Measurements from ENCODE around the gene CD200R1L. TPM values are rescaled to one million over a fixed set of nuclear protein-coding genes. Genes with fewer than 3 reads are reported as not detected.

CD200R1L gene
- total and polyA plus RNA-seq, 2 of the 4 experiments (the other 2 are of a cell fraction): not detected

GRCh38 chr3:112881891-112882290 lies 35.2 kb upstream of the CD200R1L start:
- in situ Hi-C loops (cut with MboI; ENCODE audit: low sequenced_read_pairs) (no loop called here), intact Hi-C loops (cut with micrococcal nuclease) (no loop called here), dilution Hi-C loops (cut with HindIII; ENCODE audit: low sequenced_read_pairs, unreplicated experiment) (no loop called here)
- no peak for DNase-seq
- Histone ChIP-seq H3K14ac (replicated peaks; ENCODE audit: low read depth, low read length) (no peak overlapping the region), H2AFZ (replicated peaks; ENCODE audit: low read length, poor library complexity) (no peak overlapping the region), H4K20me1 (ENCODE audit: insufficient read depth, low read length) (no peaks in the 10 kb centered on the region), H3K4me2 (ENCODE audit: low read depth, low read length) (no peak overlapping the region), H2BK20ac (ENCODE audit: low read depth, low read length) (no peak overlapping the region), H3K79me1 (ENCODE audit: low read depth in 1 of 2, low read length in 2 of 2) (no peaks in the 10 kb centered on the region), H3K36me3 (ENCODE audit: control insufficient read depth, insufficient read depth, low read length) (no peaks in the 10 kb centered on the region), H3K4me3 (ENCODE audit: insufficient read depth, low read depth, low read length) (no peak overlapping the region), H3K4ac (ENCODE audit: low read depth, low read length) (no peak overlapping the region), H4K5ac (ENCODE audit: low read depth, low read length) (no peak overlapping the region), H2AK9ac (replicated peaks; ENCODE audit: low read depth, low read length, poor library complexity) (no peak overlapping the region), H3K4me1 (ENCODE audit: control insufficient read depth, insufficient read depth, low read length) (no peaks in the 10 kb centered on the region), H3K27me3 (ENCODE audit: control insufficient read depth, insufficient read depth, low read length) (no peaks in the 10 kb centered on the region; the same call in 1 of the 2 replicates), H2BK120ac (ENCODE audit: low read depth, low read length) (no peak overlapping the region), H3K18ac (ENCODE audit: low read depth, low read length) (no peak overlapping the region), H2BK5ac (ENCODE audit: low read depth, low read length, poor library complexity, severe bottlenecking) (no peak overlapping the region), H3K9me3 (ENCODE audit: control insufficient read depth, insufficient read depth, low read length) (no peaks in the 10 kb centered on the region), H3K23ac (ENCODE audit: low read depth, low read length) (no peak overlapping the region), H2AK5ac (ENCODE audit: low read depth, low read length) (no peak overlapping the region), H3K9ac (ENCODE audit: low read depth, low read length) (no peak overlapping the region), H2BK15ac (ENCODE audit: low read depth, low read length) (no peak overlapping the region), H3K56ac (ENCODE audit: extremely low read depth, insufficient read depth, low read length) (no peak overlapping the region), H4K91ac (ENCODE audit: insufficient read depth, low read depth, low read length) (no peak overlapping the region), H4K8ac (ENCODE audit: low read depth in 2 of 2, low read length in 2 of 2) (no peak overlapping the region), H3K27ac (ENCODE audit: insufficient read depth, low read length) (no peak overlapping the region), H3K9me1 (ENCODE audit: insufficient read depth, low read length) (no peaks in the 10 kb centered on the region)
- BruUV-seq (replicated peaks): no TSS peak
- TF ChIP-seq SMC3 (IDR thresholded peaks at IDR 0.05; ENCODE audit: low read depth, low read length) (no peak), MXI1 (IDR thresholded peaks at IDR 0.05; ENCODE audit: borderline replicate concordance, low read depth, low read length) (no peak), MAFK (IDR thresholded peaks at IDR 0.05; ENCODE audit: low read depth, low read length) (no peak), MAZ (IDR thresholded peaks at IDR 0.05; ENCODE audit: borderline replicate concordance, low read depth, low read length) (no peak), ELK1 (IDR thresholded peaks at IDR 0.05; ENCODE audit: borderline replicate concordance, low read depth, low read length) (no peak), NFE2L2 (IDR thresholded peaks at IDR 0.05; ENCODE audit: low read depth, low read length) (no peak), BHLHE40 (IDR thresholded peaks at IDR 0.05; ENCODE audit: low read depth, low read length) (no peak), RCOR1 (IDR thresholded peaks at IDR 0.05; ENCODE audit: insufficient replicate concordance, low read length) (no peak), POLR2A (IDR thresholded peaks at IDR 0.05; ENCODE audit: low read depth, low read length) (no peak), RFX5 (IDR thresholded peaks at IDR 0.05; ENCODE audit: low read depth, low read length) (no peak), FOS (IDR thresholded peaks at IDR 0.05; ENCODE audit: low read depth, low read length) (no peak), CHD1 (IDR thresholded peaks at IDR 0.05; ENCODE audit: low read depth, low read length) (no peak), CEBPB (IDR thresholded peaks at IDR 0.05; ENCODE audit: low read depth, low read length) (no peak), RAD21 (IDR thresholded peaks at IDR 0.05; ENCODE audit: low read length) (no peak)
- TF ChIP-seq, protein P1, sequence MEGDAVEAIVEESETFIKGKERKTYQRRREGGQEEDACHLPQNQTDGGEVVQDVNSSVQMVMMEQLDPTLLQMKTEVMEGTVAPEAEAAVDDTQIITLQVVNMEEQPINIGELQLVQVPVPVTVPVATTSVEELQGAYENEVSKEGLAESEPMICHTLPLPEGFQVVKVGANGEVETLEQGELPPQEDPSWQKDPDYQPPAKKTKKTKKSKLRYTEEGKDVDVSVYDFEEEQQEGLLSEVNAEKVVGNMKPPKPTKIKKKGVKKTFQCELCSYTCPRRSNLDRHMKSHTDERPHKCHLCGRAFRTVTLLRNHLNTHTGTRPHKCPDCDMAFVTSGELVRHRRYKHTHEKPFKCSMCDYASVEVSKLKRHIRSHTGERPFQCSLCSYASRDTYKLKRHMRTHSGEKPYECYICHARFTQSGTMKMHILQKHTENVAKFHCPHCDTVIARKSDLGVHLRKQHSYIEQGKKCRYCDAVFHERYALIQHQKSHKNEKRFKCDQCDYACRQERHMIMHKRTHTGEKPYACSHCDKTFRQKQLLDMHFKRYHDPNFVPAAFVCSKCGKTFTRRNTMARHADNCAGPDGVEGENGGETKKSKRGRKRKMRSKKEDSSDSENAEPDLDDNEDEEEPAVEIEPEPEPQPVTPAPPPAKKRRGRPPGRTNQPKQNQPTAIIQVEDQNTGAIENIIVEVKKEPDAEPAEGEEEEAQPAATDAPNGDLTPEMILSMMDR (conservative IDR thresholded peaks at IDR 0.05; ENCODE audit: low read depth, low read length): no peak
- TF ChIP-seq, protein P2, sequence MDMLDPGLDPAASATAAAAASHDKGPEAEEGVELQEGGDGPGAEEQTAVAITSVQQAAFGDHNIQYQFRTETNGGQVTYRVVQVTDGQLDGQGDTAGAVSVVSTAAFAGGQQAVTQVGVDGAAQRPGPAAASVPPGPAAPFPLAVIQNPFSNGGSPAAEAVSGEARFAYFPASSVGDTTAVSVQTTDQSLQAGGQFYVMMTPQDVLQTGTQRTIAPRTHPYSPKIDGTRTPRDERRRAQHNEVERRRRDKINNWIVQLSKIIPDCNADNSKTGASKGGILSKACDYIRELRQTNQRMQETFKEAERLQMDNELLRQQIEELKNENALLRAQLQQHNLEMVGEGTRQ (IDR thresholded peaks at IDR 0.05; ENCODE audit: low read depth, low read length): no peak
- WGBS, 2 experiments (ENCODE audit: extremely low coverage in 2 of 2, insufficient read length in 1 of 2): no CpG with 5 or more reads among the region's 4 CpGs
- POLR2A ChIA-PET (ENCODE audit: unreplicated experiment): no interaction called here
- CTCF ChIA-PET: no interaction called here
- ATAC-seq (ENCODE audit: low read depth): no peak
